ENCODE results near the gene SEPTIN11.
"Not testable (repeated sequence)": the region's sequence is repeated elsewhere in the genome, so short reads cannot be mapped to it uniquely, and the experiment has no call there.

Gene SEPTIN11

DNA sequence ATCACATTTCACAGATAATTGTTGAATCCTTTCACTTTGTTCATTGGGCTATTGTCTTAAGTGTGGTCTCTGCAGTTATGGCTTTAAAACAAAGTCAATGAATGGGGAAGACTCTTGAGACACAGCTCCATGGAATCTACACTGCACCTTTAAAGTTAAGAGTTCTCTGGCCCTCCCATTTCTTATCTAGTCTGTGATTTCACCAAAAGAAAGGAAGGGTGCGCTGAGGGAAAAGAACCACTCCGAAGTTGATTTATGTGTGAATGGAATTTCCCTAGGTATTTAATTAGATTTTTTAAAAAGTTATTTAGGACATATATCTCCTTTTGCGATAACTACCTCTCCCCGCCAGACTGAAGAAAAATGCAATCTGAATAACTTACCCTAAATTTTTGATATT is 2.5 kb downstream of the SEPTIN11 start:
- no peak for DNase-seq (ENCODE audit: low read depth)

GRCh38 chr4:76952656-76953582 is 3.4 kb downstream of the SEPTIN11 start:
- no peak for DNase-seq (ENCODE audit: low read depth)

GRCh38 chr4:76953956-76954355 is 4.4 kb downstream of the SEPTIN11 start:
- no peak for DNase-seq (ENCODE audit: low read depth)

- no peak for DNase-seq (ENCODE audit: low read depth)
Observed at GRCh38 chr4:76954489-76954888, 4.9 kb downstream of the SEPTIN11 start.

DNA sequence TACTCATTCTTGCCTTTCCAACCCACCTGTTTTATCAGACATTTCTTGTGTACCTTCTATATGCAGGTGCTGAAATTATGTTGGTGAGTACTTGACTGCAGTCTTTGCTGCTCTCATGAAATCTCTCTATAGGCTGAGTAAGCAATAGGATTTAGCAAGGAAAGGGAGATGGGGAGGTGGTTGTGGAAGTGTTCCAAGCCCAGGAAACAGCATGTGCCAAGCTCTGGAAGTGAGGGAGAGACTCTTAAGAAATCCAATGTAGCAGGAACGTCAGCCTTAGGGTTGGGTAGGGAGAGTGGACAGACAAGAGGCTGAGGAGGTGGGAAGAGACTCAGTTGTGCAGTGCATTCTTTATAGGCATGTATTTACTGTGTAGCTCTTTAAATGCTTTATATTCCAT is 5.6 kb downstream of the SEPTIN11 start:
- peak; percentile 50 for DNase-seq (ENCODE audit: low read depth)

DNA sequence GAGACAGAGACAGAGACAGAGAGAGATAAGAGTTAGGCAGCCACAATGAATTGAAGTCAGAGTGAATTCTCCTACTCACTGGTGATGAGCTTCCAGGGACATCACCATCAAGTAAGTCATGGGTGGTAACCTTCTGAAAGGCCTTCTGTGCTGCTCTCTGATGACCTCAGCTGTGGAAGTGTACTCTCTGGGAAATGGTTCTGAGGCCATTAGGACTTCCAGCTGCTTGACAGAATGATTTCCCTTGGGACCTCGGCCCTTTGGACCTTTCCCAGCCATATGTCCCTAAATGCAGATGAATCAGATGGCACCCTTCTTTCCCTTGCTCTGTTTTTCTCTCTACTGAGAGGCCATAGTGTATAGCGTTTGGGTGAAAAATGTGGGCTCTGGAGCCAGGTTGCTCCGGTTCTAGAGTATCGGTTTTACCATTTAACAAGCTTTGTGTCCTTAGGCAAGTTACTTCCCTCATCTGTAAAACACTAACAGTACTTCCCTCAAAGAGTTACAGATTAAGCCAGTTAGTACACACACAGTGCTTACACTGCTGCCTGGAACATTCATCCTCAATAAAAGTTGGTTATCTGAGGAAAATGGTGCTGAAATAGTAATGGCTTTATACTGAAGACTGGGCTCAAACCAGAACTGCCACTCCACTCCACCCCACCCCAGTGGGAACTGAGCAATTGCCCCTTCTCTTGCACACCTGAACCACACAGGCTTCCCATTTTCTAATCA is 7.6 kb downstream of the SEPTIN11 start:
- DNase-seq (ENCODE audit: low read depth) = no peak

- DNase-seq (ENCODE audit: low read depth) = no peak
Observed at GRCh38 chr4:76958891-76959290, 9.3 kb downstream of the SEPTIN11 start.

DNA sequence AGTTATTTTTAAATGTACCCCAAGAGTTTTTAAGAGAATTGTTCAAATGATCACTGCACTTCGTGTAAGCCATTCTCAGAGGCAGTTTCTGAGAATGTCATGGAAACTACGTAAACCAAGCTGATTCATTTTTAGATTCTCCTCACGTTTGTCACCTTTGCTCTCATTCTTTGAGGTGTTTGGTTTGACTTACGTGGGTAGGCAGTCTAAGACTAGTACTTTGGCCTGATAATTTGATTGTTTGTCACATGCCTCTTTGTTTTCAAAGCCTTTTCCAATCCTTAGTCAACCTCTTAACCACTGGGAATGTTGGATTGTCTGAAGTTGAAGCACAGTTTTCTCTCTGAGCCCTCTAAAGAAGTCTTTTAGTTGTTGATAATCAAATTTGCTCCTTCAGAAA is 10.5 kb downstream of the SEPTIN11 start:
- DNase-seq (ENCODE audit: low read depth) = no peak

GRCh38 chr4:76962406-76963130 is 13.0 kb downstream of the SEPTIN11 start:
- no peak for DNase-seq (ENCODE audit: low read depth)

DNA sequence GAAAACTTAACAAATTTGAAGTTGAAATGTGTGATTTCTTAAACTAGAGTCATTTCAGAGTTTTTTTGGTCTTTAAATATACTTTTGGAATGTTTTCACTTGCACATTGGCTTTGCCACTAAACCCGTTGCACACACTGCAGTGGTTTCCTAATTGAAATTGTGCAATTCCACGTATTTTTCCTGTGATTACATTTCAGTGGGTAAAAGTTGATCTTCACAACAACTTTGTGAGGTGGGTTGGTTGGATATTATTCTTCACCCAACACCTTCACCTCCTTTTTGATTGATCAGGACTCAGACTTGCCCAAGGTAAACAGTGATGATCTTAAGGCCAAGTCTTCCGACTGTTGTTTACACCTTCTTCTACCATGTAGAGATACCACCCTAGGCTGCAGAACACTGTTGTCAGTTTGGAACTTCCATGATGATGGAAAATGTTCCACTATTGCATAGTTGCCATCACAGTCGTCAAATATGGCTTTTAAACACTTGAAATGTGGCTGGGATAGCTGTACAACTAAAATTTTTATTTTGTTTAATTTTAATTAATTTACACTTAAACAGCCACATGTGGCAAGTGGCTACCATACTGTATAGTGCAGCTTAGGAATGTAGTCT is 13.7 kb downstream of the SEPTIN11 start:
- DNase-seq (ENCODE audit: low read depth) = no peak

- not testable (repeated sequence) for DNase-seq (ENCODE audit: low read depth)
Observed at GRCh38 chr4:76963927-76964326, 14.4 kb downstream of the SEPTIN11 start.

DNA sequence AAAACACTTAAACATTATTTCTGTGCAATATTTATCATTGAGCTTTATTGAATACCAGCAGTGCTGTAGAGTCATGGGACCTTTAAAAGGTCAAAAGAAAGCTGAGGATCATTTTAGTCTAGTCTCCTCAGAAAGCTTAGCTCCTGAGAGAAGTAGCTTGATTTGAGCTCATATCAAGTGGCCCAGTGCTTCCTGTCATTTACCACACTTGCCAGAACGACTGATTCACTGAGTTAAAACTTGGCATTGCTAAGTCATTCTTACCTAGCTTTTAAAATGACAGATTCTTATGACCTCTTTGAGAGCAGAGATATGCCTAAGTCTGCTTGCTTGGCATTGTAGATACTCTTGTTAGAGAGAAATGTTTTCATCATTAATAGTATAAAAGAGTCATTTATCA is 15.2 kb downstream of the SEPTIN11 start:
- no peak for DNase-seq (ENCODE audit: low read depth)

DNA sequence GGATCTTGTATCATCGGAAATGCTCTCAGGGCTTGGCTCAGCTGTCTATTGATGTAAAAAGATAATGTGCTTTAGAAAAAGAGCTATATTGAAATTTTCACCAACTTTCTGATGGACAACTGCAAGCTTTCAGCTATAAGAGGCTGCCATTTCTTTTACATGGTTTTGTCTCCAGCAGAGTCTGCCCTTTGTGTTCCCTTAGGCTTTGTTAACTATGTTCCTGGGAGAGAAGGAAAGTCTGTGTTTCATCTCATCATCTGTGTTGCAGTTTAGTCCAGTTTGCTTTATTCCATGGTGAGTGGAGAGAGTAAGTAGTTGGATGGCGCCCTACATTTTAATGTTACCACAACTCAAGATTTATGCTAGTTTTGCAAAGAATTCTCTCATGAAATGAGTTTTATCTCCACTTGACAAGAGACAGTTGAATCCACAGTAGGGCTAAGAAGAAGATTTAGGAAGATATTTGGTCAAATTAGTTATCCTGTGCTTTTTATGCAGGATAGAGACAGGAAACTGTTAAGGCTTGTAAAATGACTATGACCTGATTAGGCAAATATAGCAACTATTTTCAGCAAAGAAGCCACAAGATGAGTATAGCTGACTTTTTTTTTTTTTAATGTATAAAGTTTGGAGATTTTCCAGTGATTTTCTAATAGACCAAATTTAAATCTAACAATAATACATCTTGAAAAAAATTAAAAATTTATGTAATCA is 16.5 kb downstream of the SEPTIN11 start:
- DNase-seq (ENCODE audit: low read depth) = no peak

DNA sequence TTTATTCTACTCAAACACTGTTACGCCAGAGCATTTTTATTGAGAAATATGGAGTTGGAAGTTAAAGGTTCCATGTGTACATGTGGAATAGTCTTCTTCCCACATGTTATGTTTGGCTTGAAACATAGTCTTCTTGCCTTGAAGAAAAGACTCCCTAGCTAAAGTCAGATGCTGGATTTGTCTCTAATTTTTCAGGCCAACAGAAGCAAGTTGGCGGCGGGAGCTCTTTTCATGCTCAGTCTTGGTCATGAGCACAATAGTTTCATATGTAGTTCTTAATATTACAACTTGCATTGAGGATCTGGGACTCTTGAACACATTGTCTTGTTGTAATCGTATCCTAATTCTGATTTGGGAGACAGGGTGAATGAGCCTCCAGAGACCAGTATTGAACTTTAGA is 19.4 kb downstream of the SEPTIN11 start:
- DNase-seq (ENCODE audit: low read depth) = no peak

DNA sequence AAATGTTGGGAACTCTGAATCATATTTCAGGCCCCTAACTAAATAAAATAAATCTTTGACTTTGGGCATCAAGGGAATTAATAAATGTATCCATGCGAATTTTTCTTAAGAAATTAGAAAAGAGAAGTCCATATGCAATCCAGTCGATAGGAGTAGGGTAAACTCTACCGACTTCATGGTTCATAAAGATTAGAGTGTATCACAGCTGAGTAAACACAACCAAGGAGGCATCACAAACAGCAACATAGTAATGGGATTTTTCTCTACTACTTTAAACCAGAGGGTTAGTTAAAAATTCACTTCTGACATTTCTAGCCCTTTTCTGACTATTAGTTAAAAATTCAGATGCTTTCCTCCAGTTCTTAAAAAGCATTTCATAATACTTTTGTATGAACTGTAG is 19.9 kb downstream of the SEPTIN11 start:
- no peak for DNase-seq (ENCODE audit: low read depth)

DNA sequence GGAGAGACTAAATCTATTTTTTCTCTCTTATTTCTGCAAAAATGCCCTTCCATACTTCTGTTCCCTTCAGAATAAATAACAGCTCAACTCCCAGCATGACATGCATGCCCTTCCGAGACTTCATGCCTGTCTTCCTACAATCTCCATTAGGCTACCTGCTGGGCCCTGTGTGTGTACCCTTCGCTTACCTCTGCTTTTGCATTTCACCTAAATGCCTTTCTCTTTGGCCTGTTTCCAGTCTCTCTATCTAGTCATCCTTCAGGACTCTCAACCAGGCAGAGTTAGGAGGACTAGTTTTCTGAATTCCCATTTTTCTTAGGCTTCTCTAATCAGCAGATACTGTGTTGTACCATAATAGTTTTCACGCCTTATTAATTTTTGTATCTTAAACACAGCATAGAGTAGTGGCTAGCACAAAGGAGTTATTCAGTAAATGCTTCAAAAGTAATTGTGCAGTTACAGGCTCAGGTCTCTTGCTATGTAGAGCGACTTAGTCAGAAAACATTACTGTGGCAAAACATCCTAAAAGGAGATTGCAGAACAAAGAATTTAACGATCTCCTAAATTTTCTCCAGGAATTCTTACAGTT is 20.5 kb downstream of the SEPTIN11 start:
- DNase-seq (ENCODE audit: low read depth) = no peak

GRCh38 chr4:76972306-76972705 is 22.8 kb downstream of the SEPTIN11 start:
- DNase-seq (ENCODE audit: low read depth) = no peak

- no peak for DNase-seq (ENCODE audit: low read depth)
Observed at GRCh38 chr4:76974150-76974549, 24.6 kb downstream of the SEPTIN11 start.

GRCh38 chr4:76977113-76977512 is 27.6 kb downstream of the SEPTIN11 start:
- DNase-seq (ENCODE audit: low read depth) = no peak

DNA sequence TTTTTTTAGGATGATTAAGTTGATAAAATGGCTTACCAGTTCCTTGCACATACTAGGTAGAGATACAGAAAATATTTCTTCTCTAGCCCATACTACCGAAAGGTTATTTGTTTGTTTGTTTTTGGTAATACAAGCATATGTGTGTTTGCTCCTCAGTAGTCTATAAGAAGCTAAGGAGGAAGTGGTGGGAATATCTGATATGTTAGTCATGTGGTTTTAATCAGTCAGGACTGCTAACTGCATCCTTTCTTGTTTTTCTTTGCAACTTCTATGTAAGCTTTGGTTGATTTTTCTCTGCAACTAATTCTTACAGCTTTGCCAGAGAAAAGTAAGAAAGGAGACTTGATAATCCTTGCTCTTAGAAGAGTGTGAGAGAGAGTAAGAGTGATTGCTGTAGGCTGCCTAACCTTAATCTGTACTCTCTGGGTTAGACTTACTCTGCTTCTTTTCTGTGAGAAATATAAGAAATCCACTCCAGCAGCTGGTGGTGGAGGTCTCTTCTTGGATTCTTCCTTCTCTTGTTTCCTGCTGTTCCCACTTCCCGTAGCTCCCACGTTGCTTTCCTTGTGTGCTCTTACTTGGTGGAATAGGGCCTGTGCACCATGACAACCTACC is 28.3 kb downstream of the SEPTIN11 start:
- peak; percentile 60 for DNase-seq (ENCODE audit: low read depth)

- no peak for DNase-seq (ENCODE audit: low read depth)
Observed at GRCh38 chr4:76979236-76979635, 29.7 kb downstream of the SEPTIN11 start.

All from fibroblast of the conjunctiva (primary cell).